Activated naive CD8-positive, alpha-beta T cell treated with anti-CD3 and anti-CD28 coated beads for 36 hours (primary cell): ENCODE results near the gene THRA. TPM values are rescaled to one million over a fixed set of nuclear protein-coding genes. Genes with fewer than 3 reads are reported as not detected.

ENCODE experiments used
- total RNA-seq, 2 experiments: library from RNA; stranded (reverse); gene quantifications; one replicate each; pipeline ENCODE4 v1.2.3, GENCODE V29; 2021

The THRA gene
- total RNA-seq, 2 experiments from 2014 or later = 11.4 to 12.1 TPM

Other genes starting within 250 kb of the THRA start
- gene IKZF3, start 198.7 kb upstream of the THRA start, total RNA-seq = 10 to 100 TPM; 43.9 to 44.6 TPM
- not detected for gene ZPBP2, start 194.8 kb upstream of the THRA start, total RNA-seq
- gene GSDMB, start 144.3 kb upstream of the THRA start, total RNA-seq = 1 to 10 TPM; 7.6 to 8.7 TPM
- gene ORMDL3, start 135.4 kb upstream of the THRA start, total RNA-seq = 10 to 100 TPM; 59.1 to 62.3 TPM
- not detected for gene LRRC3C, start 135.2 kb upstream of the THRA start, total RNA-seq
- under 1 TPM; 0.14 to 0.16 TPM for gene GSDMA, start 100.0 kb upstream of the THRA start, total RNA-seq
- 100 to 1,000 TPM; 173 to 177 TPM for gene PSMD3, start 82.2 kb upstream of the THRA start, total RNA-seq
- not detected for gene CSF3, start 47.5 kb upstream of the THRA start, total RNA-seq
- gene MED24, start 8.6 kb upstream of the THRA start, total RNA-seq = 100 to 1,000 TPM; 103 to 107 TPM
- 1 to 10 TPM; 4.8 to 5.8 TPM for gene NR1D1, start 37.6 kb downstream of the THRA start, total RNA-seq
- gene MSL1, start 59.0 kb downstream of the THRA start, total RNA-seq = 10 to 100 TPM; 62.7 to 66.7 TPM
- gene CASC3, start 77.6 kb downstream of the THRA start, total RNA-seq = 10 to 100 TPM; 74.5 to 77.0 TPM
- gene RAPGEFL1, start 114.5 kb downstream of the THRA start, total RNA-seq = 1 to 10 TPM; 4.3 to 5.1 TPM
- 10 to 100 TPM; 15.7 to 17.4 TPM for gene WIPF2, start 156.3 kb downstream of the THRA start, total RNA-seq
- 100 to 1,000 TPM; 144 to 149 TPM for gene CDC6, start 224.9 kb downstream of the THRA start, total RNA-seq
- gene RARA, start 246.2 kb downstream of the THRA start, total RNA-seq = 10 to 100 TPM; 31.2 to 33.3 TPM